Stimulated activated CD4-positive, alpha-beta T cell treated with anti-CD3 and anti-CD28 coated beads, Interleukin-2, amount 100 ng/mL, for 24 hours (primary cell): ENCODE measurements around the gene PLA2R1.
"Not testable (repeated sequence)": the region's sequence is repeated elsewhere in the genome, so short reads cannot be mapped to it uniquely, and the experiment has no call there.

Source experiments
- DNase-seq, 2 donors: peaks; one replicate each; pipeline ENCODE4 v3.0.0-alpha.2; 2020

The PLA2R1 gene

GRCh38 chr2:160063271-160063670 is 856 bp upstream of the PLA2R1 start:
- DNase-seq: no peak

GRCh38 chr2:160061944-160062291 is 497 bp downstream of the PLA2R1 start:
- DNase-seq: peak in 1 of 2 donors; percentile 1

DNA sequence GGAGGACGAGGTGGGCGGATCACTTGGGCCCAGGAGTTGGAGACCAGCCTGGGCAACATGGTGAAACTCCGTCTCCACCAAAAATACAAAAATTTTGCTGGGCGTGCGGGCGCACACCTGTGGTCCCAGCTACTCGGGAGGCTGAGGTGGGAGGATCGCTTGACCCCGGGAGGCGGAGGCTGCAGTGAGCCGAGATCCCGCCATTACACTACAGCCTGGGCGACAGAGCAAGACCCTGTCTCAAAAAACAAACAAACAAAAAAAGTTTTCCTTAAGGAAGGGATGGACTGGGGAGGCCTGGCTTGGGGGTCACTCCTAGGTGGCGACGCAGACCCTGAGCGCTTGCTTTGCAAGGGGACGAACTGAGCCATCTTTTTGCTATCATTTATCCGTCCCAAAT is 882 bp downstream of the PLA2R1 start:
- DNase-seq: no peak

DNA sequence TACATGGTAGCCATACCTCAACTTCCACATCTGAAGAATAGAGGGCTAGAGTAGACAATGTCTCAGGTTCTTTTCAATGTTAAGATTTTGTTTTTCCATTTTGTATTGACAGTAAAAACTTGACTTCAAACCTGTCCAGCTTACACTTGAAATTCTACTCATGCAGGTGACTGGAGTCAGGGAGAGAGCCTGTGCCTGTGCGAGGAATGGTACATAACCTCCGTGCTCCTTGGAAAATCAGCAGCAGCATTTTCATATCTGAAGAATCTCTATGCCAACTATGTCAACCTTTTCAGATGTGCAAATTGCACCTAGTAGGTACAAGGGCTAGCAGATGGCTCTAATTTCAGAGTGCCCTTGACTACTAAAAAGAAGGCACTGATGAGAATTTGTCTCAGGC is 2.1 kb downstream of the PLA2R1 start:
- no peak for DNase-seq

DNA sequence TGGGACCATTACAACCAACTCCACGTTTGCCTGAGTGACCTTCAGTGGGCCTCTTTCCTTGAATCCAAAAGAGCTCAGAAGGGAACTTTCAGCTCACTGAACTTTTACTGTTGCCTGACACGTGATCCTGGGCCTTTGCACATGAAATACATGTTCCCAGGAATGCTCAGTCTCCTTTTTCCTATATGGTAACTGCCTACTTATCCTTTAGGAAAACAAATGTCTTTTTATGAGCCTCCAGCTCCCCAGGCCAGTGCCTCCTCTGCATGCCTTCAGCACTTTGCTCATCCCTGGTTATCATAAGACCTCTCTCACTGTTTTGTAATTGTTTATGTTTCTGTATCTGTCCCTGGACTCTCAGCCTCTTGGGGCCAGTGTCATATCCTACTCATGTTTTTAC is 5.1 kb downstream of the PLA2R1 start:
- DNase-seq: no peak

- DNase-seq: no peak
Measured at GRCh38 chr2:160055726-160056108, 6.7 kb downstream of the PLA2R1 start.

GRCh38 chr2:160054984-160055725 is 7.3 kb downstream of the PLA2R1 start:
- no peak for DNase-seq

- no peak for DNase-seq
Measured at GRCh38 chr2:160053946-160054345, 8.5 kb downstream of the PLA2R1 start.

DNA sequence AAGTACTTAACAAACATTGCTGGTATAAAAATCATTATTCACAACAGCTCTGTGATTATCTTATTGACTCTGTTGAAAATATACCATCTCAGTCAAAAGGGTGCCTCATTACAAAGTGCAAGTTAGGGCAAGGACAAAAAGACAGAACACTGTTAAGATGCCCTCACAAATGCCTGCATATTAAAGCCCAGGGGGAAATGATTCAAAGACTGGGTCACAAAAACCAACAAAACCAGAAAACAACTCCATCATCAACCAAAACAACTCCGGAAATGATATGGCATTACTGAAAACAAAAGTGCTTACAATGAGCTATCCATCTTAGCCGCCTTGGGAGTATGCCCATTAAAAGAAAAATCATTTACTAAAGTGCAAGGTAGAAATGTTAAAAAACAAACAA is 9.9 kb downstream of the PLA2R1 start:
- DNase-seq: no peak

GRCh38 chr2:160051371-160051800 is 11.0 kb downstream of the PLA2R1 start:
- no peak for DNase-seq

DNA sequence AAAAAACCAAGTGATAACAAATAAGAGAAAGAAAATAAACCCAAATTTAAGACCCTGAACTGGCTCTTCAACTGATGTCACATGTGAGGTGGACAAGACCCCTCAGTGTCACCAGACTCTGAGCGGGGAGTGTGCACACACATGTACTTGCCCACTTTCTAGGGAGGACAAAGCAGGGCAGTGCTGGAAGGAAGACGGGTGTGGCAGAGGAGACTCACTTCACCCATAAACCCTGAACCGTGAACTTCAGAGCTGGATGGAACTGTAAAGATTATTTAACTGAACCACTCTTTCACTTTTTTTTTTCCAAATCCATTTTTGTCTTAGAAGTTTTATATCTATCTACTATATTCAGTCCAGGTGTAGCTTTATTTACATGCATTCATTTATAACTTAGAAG is 12.3 kb downstream of the PLA2R1 start:
- DNase-seq: no peak

GRCh38 chr2:160045703-160046210 is 16.7 kb downstream of the PLA2R1 start:
- no peak for DNase-seq

GRCh38 chr2:160044728-160045127 is 17.7 kb downstream of the PLA2R1 start:
- DNase-seq: no peak

- no peak for DNase-seq
Measured at GRCh38 chr2:160043265-160043664, 19.1 kb downstream of the PLA2R1 start.

- DNase-seq: peak; percentile 51 to 60
Measured at GRCh38 chr2:160042054-160042453, 20.4 kb downstream of the PLA2R1 start.

- no peak for DNase-seq
Measured at GRCh38 chr2:160041091-160041490, 21.3 kb downstream of the PLA2R1 start.

GRCh38 chr2:160039166-160039903 is 23.1 kb downstream of the PLA2R1 start:
- DNase-seq: no peak

- DNase-seq: not testable (repeated sequence)
Measured at GRCh38 chr2:160038662-160039061, 23.8 kb downstream of the PLA2R1 start.

- DNase-seq: no peak
Measured at GRCh38 chr2:160036736-160037135, 25.7 kb downstream of the PLA2R1 start.

DNA sequence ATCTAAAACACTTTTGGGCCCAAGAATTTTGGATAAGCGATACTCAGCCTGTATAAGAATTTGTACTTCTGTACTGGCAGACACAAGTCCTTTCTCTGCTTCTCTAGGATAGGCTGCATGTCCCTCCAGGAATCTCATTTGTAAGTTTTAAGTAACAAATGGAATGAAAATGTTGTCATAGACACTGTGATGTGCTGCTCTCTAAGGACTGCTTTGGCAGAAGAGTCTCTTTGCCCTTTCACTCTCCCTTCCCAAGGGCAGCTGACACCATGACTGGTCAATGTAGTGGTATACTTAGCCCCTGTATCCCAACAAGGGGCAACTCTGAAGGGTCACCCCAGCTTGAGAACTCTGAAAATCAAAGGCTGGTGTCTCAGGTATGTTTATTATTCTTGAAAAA is 27.3 kb downstream of the PLA2R1 start:
- DNase-seq: no peak

DNA sequence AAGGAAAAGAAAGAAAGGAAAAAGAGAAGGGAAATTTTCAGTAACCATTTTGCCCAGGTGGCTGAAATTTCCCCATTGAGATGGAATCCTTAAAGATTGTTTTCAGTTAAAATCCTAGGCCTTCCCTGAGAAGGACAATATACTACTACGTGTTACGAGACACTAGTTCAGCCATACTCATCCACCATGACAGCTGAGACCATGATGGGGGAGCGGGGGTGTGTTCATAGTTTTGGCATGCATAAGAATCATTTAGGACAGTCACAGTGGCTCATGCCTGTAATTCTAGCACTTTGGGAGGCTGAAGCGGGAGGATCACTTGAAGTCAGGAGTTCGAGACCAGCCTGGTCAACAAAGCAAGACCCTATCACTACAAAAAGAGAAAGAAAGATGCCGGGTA is 28.0 kb downstream of the PLA2R1 start:
- DNase-seq: no peak

GRCh38 chr2:160033732-160034392 is 28.6 kb downstream of the PLA2R1 start:
- DNase-seq: no peak

GRCh38 chr2:160029270-160029628 is 33.2 kb downstream of the PLA2R1 start:
- DNase-seq: no peak
